HepG2 (cell line): Measurements from ENCODE around the gene ANKRD35. TPM values are rescaled to one million over a fixed set of nuclear protein-coding genes. Genes with fewer than 3 reads are reported as not detected.

Experiments
- CBX1 ChIP-seq: IDR thresholded peaks from one replicate; pipeline ENCODE4 v1.6.1; 2016; ENCODE audit warnings: antibody characterized with exemption, low read depth
- CEBPG ChIP-seq: IDR thresholded peaks from 2 replicates; pipeline ENCODE4 v1.6.1; 2016
- DRAP1 ChIP-seq: IDR thresholded peaks from 2 replicates; pipeline ENCODE4 v1.6.1; 2016; ENCODE audit warnings: missing genetic modification reagents, missing compliant biosample characterization
- ELF1 ChIP-seq: sonication (generic); formaldehyde crosslinking; IDR thresholded peaks from 2 replicates; pipeline ENCODE4 v1.4.0; 2020; ENCODE audit warnings: missing genetic modification reagents
- JUND ChIP-seq: sonication (generic); formaldehyde crosslinking; IDR thresholded peaks from 2 replicates; pipeline ENCODE4 v1.8.0; 2022; ENCODE audit warnings: mild to moderate bottlenecking, missing genetic modification reagents
- MAFK ChIP-seq, 2 experiments: IDR thresholded peaks in 1 of 2; conservative IDR thresholded peaks in 1 of 2; 2 replicates each; pipeline ENCODE4 v1.6.1; 2011; ENCODE audit warnings: improper control_type of control experiment in 2 of 2, low read length in 2 of 2
- MXI1 ChIP-seq: IDR thresholded peaks from 3 replicates; pipeline ENCODE4 v1.6.1; 2012; ENCODE audit warnings: low read depth, low read length, inconsistent platforms, borderline replicate concordance
- NONO ChIP-seq, 2 experiments: fragments of 450-650 bp in 1 of 2; sonication (generic) in 1 of 2; formaldehyde crosslinking in 1 of 2; IDR thresholded peaks in 1 of 2; conservative IDR thresholded peaks in 1 of 2; 2 replicates each; pipeline versions ENCODE4 v1.6.1 to v1.8.0; 2017 to 2022; ENCODE audit warnings: mild to moderate bottlenecking in 1 of 2, missing genetic modification reagents in 1 of 2, moderate library complexity in 1 of 2
- PHB2 ChIP-seq: fragments of 450-650 bp; IDR thresholded peaks from 2 replicates; pipeline ENCODE4 v1.6.1; 2018; ENCODE audit not compliant: partially characterized antibody
- POLR2G ChIP-seq: fragments of 200-400 bp; formaldehyde crosslinking; IDR thresholded peaks from 2 replicates; pipeline ENCODE4 v1.6.1; 2018; ENCODE audit warnings: mild to moderate bottlenecking, low read depth, low read length, moderate library complexity
- RAD51 ChIP-seq: fragments of 450-650 bp; IDR thresholded peaks from 2 replicates; pipeline ENCODE4 v1.6.1; 2016; ENCODE audit warnings: borderline replicate concordance
- REL ChIP-seq: sonication (generic); formaldehyde crosslinking; conservative IDR thresholded peaks from 2 replicates; pipeline ENCODE4 v1.8.0; 2022; ENCODE audit warnings: mild to moderate bottlenecking, missing genetic modification reagents, moderate library complexity
- RXRB ChIP-seq: IDR thresholded peaks from 2 replicates; pipeline ENCODE4 v1.6.1; 2016; ENCODE audit warnings: borderline replicate concordance, missing genetic modification reagents, missing compliant biosample characterization
- SIN3B ChIP-seq: fragments of 150-350 bp; IDR thresholded peaks from 2 replicates; pipeline ENCODE4 v1.6.1; 2014; ENCODE audit warnings: low read length
- SMAD3 ChIP-seq: sonication (generic); formaldehyde crosslinking; IDR thresholded peaks from 2 replicates; pipeline ENCODE4 v1.4.0; 2020; ENCODE audit warnings: missing genetic modification reagents
- SP5 ChIP-seq: IDR thresholded peaks from 2 replicates; pipeline ENCODE4 v1.6.1; 2016; ENCODE audit warnings: low read depth, borderline replicate concordance
- TRAFD1 ChIP-seq: sonication (generic); formaldehyde crosslinking; IDR thresholded peaks from 2 replicates; pipeline ENCODE4 v1.5.1; 2020; ENCODE audit warnings: missing genetic modification reagents, mild to moderate bottlenecking, borderline replicate concordance
- TRIM22 ChIP-seq: fragments of 450-650 bp; IDR thresholded peaks from 2 replicates; pipeline ENCODE4 v1.6.1; 2017
- ZBTB10 ChIP-seq: sonication (generic); formaldehyde crosslinking; IDR thresholded peaks from 2 replicates; pipeline ENCODE4 v1.4.0; 2020; ENCODE audit warnings: missing genetic modification reagents, borderline replicate concordance
- ZKSCAN1 ChIP-seq: fragments of 150-350 bp; IDR thresholded peaks from 2 replicates; pipeline ENCODE4 v1.6.1; 2014; ENCODE audit warnings: low read length
- ZNF225 ChIP-seq: sonication (generic); formaldehyde crosslinking; IDR thresholded peaks from 2 replicates; pipeline ENCODE4 v1.4.0; 2020; ENCODE audit warnings: mild to moderate bottlenecking, missing genetic modification reagents
- ZNF562 ChIP-seq: sonication (generic); formaldehyde crosslinking; IDR thresholded peaks from 2 replicates; pipeline ENCODE4 v1.8.0; 2022; ENCODE audit warnings: missing genetic modification reagents, borderline replicate concordance
- polyA plus RNA-seq, 8 experiments: library from polyadenylated mRNA; depleted of rRNA in 3 of 8; stranded (reverse) in 7 of 8; unstranded in 1 of 8; fragments of >200 nt; fragmentation: Illumina TruSeq in 4 of 8; extraction: Trizol in 4 of 8; gene quantifications; 2 replicates each; pipeline versions ENCODE4 v1.2.1 to v1.2.3, GENCODE V29; 2011 to 2016; ENCODE audit warnings: low read depth in 4 of 8, missing spikeins in 1 of 8, mixed read lengths in 1 of 8; ENCODE audit not compliant: insufficient read depth in 1 of 8
- total RNA-seq, 5 experiments: library from RNA; depleted of rRNA; stranded (reverse); fragments of >200 nt; fragmentation: Illumina TruSeq; extraction: Trizol; gene quantifications; 2 replicates each; pipeline ENCODE4 v1.2.3, GENCODE V29; 2016; ENCODE audit warnings: low read depth in 1 of 5

Gene ANKRD35
- total and polyA plus RNA-seq, 2 of the 13 experiments (the other 11 are each of a cell fraction or from before 2014, with no cell fraction given) = 0.02 TPM; not detected in 1

GRCh38 chr1:145927063-145927886, 41.6 kb upstream of the ANKRD35 start, which contains the start of gene RBM8A (continued):
- TF ChIP-seq ZBTB10 (CRISPR knock-in tag) (no peak), ZNF225 (CRISPR knock-in tag) (no peak), SP5 (peak; percentile 49; the same call in 1 of the 2 replicates), JUND (no peak), DRAP1 (CRISPR knock-in tag) (peak; percentile 89), CEBPG (CRISPR knock-in tag) (no peak), ZNF562 (CRISPR knock-in tag) (no peak), ELF1 (CRISPR knock-in tag) (peak; percentile 91), RAD51 (no peak), SIN3B (peak; percentile 70), REL (CRISPR knock-in tag) (no peak), MXI1 (peak; percentile 57; the same call in 1 of the 3 replicates), PHB2 (no peak), TRIM22 (no peak), CBX1 (no peak), TRAFD1 (peak; percentile 82; the same call in 1 of the 2 replicates), POLR2G (peak; percentile 96), SMAD3 (CRISPR knock-in tag) (peak; percentile 78), RXRB (CRISPR knock-in tag) (peak; percentile 59; the same call in 1 of the 2 replicates), MAFK (conservative IDR thresholded peaks at IDR 0.05 in 1 of 2, IDR thresholded peaks at IDR 0.05 in 1 of 2; ENCODE audit: low read length in 2 of 2) (no peak), ZKSCAN1 (no peak), NONO (IDR thresholded peaks at IDR 0.05) (no peak), NONO (CRISPR knock-in tag; conservative IDR thresholded peaks at IDR 0.05) (peak; percentile 95)
